OCI-LY7 (cell line): ENCODE measurements around the gene HSPB2. TPM values are rescaled to one million over a fixed set of nuclear protein-coding genes. Genes with fewer than 3 reads are reported as not detected.

ENCODE experiments used
- BruUV-seq: library from RNA; stranded (reverse); fragments of 400-500 nt; replicated peaks from 2 replicates; lab custom pipeline; 2021; lab: Mats Ljungman, UMichigan
- CTCF ChIA-PET: fragments of 300-600 bp; sonication (Branson Sonifier 250); formaldehyde crosslinking; loops from one replicate; lab custom pipeline; 2022; ENCODE audit warnings: antibody characterized with exemption; ENCODE audit not compliant: unreplicated experiment; lab: Charles Lee
- POLR2A ChIA-PET: fragments of 300-600 bp; sonication (Branson Sonifier 250); formaldehyde crosslinking; loops from one replicate; lab custom pipeline; 2022; ENCODE audit warnings: antibody characterized with exemption; lab: Charles Lee
- DNase-seq: peaks from one replicate; pipeline ENCODE4 v3.0.0-alpha.2; 2015; ENCODE audit warnings: low spot score
- H2AFZ ChIP-seq: fragments of 200-600 bp; sonication (generic), shearing (Covaris generic); 2 replicates; pipeline ENCODE4 v1.6.1; 2014; ENCODE audit warnings: mild to moderate bottlenecking, antibody characterized with exemption, low read length, moderate library complexity
- H3K27ac ChIP-seq: fragments of 200-600 bp; sonication (generic); 2 replicates; pipeline ENCODE4 v1.5.1; 2014; ENCODE audit warnings: mixed run types, low read depth, mild to moderate bottlenecking, moderate library complexity, low read length, inconsistent platforms; ENCODE audit not compliant: poor library complexity, severe bottlenecking
- H3K36me3 ChIP-seq: fragments of 200-600 bp; sonication (generic); 2 replicates; pipeline ENCODE4 v1.6.1; 2014; ENCODE audit warnings: mild to moderate bottlenecking, antibody characterized with exemption, low read length, moderate library complexity, mixed read lengths; ENCODE audit not compliant: insufficient read depth
- H3K4me1 ChIP-seq: fragments of 200-600 bp; sonication (generic); 2 replicates; pipeline ENCODE4 v1.5.1; 2014; ENCODE audit warnings: mild to moderate bottlenecking, low read length; ENCODE audit not compliant: insufficient read depth, poor library complexity, severe bottlenecking
- H3K4me2 ChIP-seq: fragments of 200-600 bp; sonication (generic); 2 replicates; pipeline ENCODE4 v1.6.1; 2014; ENCODE audit warnings: mild to moderate bottlenecking, low read length
- H3K4me3 ChIP-seq: fragments of 200-600 bp; sonication (generic); 2 replicates; pipeline ENCODE4 v1.5.1; 2014; ENCODE audit warnings: mild to moderate bottlenecking, low read depth, low read length; ENCODE audit not compliant: poor library complexity, severe bottlenecking
- H3K79me2 ChIP-seq: fragments of 200-600 bp; sonication (generic); 2 replicates; pipeline ENCODE4 v1.6.1; 2016; ENCODE audit warnings: low read depth, mild to moderate bottlenecking, low read length, moderate library complexity, mixed read lengths; ENCODE audit not compliant: insufficient read depth
- H3K9me2 ChIP-seq: fragments of 200-600 bp; sonication (generic); 2 replicates; pipeline ENCODE4 v1.6.1; 2016; ENCODE audit warnings: mild to moderate bottlenecking, low read length, mixed read lengths; ENCODE audit not compliant: insufficient read depth
- H3K9me3 ChIP-seq: fragments of 200-600 bp; sonication (generic); 2 replicates; pipeline ENCODE4 v1.6.1; 2014; ENCODE audit warnings: mild to moderate bottlenecking, mixed run types, low read length, mixed read lengths
- H4K20me1 ChIP-seq: fragments of 200-600 bp; sonication (generic); 2 replicates; pipeline ENCODE4 v1.6.1; 2014; ENCODE audit warnings: mild to moderate bottlenecking, antibody characterized with exemption, low read length, moderate library complexity, mixed read lengths; ENCODE audit not compliant: insufficient read depth
- EZH2phosphoT487 ChIP-seq: fragments of 200-600 bp; sonication (generic); IDR thresholded peaks from 2 replicates; pipeline ENCODE4 v1.6.1; 2018; ENCODE audit warnings: low read depth, borderline replicate concordance, mild to moderate bottlenecking, mixed run types, antibody characterized with exemption, low read length, moderate library complexity, mixed read lengths
- intact Hi-C: fragments of 100-400 bp; cut with micrococcal nuclease; formaldehyde crosslinking; loops from one replicate; pipeline ENCODE4 v1.10.0; 2022; ENCODE audit not compliant: unreplicated experiment
- total RNA-seq, 2 experiments: library from RNA; depleted of rRNA in 1 of 2; stranded (reverse); fragments of >200 nt in 1 of 2; shearing (Covaris generic) in 1 of 2; gene quantifications; 2 replicates each; pipeline ENCODE4 v1.2.3, GENCODE V29; 2014 to 2022
- TF ChIP-seq, protein P1 (sequence below): fragments of 200-600 bp; sonication (generic); conservative IDR thresholded peaks from 2 replicates; pipeline ENCODE4 v1.5.1; 2014; ENCODE audit warnings: mild to moderate bottlenecking, antibody characterized with exemption, low read length, moderate library complexity, mixed read lengths

HSPB2 gene
- total RNA-seq, 2 experiments from 2014 or later, result not detected

DNA sequence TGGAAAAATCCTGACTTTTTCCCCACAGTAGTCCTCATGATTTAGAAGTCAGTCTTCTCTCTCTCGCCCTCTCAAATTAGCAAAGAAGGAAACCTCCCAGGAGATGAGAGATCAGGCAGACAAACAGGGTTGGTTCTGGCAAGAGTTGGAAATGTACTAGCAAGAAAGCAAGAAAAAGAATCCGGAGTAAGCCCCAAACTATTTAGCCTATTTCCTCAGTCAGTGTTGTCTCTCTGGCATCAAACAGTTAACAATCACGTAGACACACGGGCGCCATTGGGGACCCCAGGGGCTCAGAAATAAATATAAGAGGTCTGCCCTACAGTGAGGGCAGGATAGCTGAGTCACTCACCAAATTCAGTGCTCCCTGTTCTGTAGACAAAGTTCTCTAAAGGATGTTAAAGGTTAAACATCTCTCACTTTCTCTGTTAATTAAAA, 10.8 kb downstream of the HSPB2 start:
- no peaks in the 10 kb centered on the region for H3K36me3 ChIP-seq
- H3K4me1 ChIP-seq, result peaks cover 14% of the 10 kb centered on the region
- no peaks in the 10 kb centered on the region for H4K20me1 ChIP-seq
- TF ChIP-seq, protein P1, sequence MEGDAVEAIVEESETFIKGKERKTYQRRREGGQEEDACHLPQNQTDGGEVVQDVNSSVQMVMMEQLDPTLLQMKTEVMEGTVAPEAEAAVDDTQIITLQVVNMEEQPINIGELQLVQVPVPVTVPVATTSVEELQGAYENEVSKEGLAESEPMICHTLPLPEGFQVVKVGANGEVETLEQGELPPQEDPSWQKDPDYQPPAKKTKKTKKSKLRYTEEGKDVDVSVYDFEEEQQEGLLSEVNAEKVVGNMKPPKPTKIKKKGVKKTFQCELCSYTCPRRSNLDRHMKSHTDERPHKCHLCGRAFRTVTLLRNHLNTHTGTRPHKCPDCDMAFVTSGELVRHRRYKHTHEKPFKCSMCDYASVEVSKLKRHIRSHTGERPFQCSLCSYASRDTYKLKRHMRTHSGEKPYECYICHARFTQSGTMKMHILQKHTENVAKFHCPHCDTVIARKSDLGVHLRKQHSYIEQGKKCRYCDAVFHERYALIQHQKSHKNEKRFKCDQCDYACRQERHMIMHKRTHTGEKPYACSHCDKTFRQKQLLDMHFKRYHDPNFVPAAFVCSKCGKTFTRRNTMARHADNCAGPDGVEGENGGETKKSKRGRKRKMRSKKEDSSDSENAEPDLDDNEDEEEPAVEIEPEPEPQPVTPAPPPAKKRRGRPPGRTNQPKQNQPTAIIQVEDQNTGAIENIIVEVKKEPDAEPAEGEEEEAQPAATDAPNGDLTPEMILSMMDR, result no peak
- no peak for TF ChIP-seq EZH2phosphoT487
- H3K4me2 ChIP-seq, result no peak overlapping the region
- H2AFZ ChIP-seq, result peak overlapping the region; percentile 61; the same call in 1 of the 2 replicates
- DNase-seq, result no peak
- no peak overlapping the region for H3K4me3 ChIP-seq
- H3K9me3 ChIP-seq, result no peaks in the 10 kb centered on the region
- ChIA-PET POLR2A (no interaction called here), CTCF (no interaction called here)
- H3K79me2 ChIP-seq, result no peaks in the 10 kb centered on the region
- intact Hi-C loops, result no loop called here
- BruUV-seq, result no TSS peak
- H3K27ac ChIP-seq, result no peak overlapping the region
- no peaks in the 10 kb centered on the region for H3K9me2 ChIP-seq

DNA sequence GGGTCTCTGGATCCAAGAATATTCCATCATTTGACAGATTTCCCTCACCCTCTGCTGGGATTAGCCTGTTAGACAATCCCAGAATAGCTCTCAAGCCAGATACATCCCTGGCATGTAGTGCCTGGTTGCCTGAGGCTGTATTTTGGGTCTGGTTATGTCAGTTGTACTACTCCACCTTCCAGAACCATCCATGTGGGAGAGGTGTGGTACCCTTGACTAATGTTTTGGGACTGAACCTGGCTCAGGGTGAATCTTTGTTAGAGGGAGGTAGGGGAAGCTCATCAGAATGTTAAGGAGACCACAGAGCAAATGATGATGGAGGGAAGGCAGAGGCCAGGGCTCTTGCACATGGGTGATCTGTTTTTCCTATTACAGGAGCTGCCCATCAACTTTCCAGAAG, 11.4 kb downstream of the HSPB2 start:
- ChIA-PET CTCF (no interaction called here), POLR2A (interaction anchor here (1.1 to 3.6 kb wide), 3 partner anchors 13 to 163 kb away, joined by 3 to 54 read pairs (median 4); partner anchors contain the start of gene DIXDC1)
- Histone ChIP-seq H3K36me3 (no peaks in the 10 kb centered on the region), H3K4me3 (no peak overlapping the region), H3K9me2 (no peaks in the 10 kb centered on the region), H2AFZ (0 out of 2 replicates have a peak overlapping the region, but pooled peaks have one; percentile 61), H4K20me1 (no peaks in the 10 kb centered on the region), H3K79me2 (no peaks in the 10 kb centered on the region), H3K27ac (no peak overlapping the region), H3K4me2 (no peak overlapping the region), H3K4me1 (peaks cover 14% of the 10 kb centered on the region), H3K9me3 (no peaks in the 10 kb centered on the region)
- intact Hi-C loops, result no loop called here
- TF ChIP-seq, protein P1, result no peak
- no peak for TF ChIP-seq EZH2phosphoT487
- no peak for DNase-seq
- no TSS peak for BruUV-seq

DNA sequence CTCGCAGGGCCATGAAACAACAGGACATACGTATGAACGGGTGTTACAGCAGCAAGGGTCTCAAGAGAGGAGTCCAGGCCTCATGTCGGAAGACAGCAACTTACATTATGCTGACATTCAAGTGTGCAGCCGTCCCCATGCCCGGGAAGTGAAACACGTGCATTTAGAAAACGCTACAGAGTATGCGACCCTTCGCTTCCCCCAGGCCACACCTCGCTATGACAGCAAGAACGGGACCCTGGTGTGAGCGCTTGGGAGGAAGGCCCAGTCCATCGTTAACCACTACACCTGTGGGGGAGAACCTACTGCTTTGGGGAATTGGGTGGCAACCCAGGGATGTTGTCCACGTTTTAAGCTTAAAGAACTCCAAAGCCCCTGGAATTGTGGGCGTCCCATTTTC, 13.4 kb downstream of the HSPB2 start:
- H4K20me1 ChIP-seq, result no peaks in the 10 kb centered on the region
- ChIA-PET POLR2A (interaction anchor here (0.6 to 3.6 kb wide), 18 partner anchors 8 to 322 kb away, joined by 3 to 54 read pairs (median 6); partner anchors contain the start of genes ALG9, C11orf52, CFAP68 and DIXDC1), CTCF (interaction anchor here (1.1 to 1.9 kb wide), 2 partner anchors 12 to 18 kb away, joined by 4 to 12 read pairs; partner anchors contain the start of gene DIXDC1)
- TF ChIP-seq, protein P1, result no peak
- TF ChIP-seq EZH2phosphoT487, result no peak
- BruUV-seq, result no TSS peak
- H3K9me2 ChIP-seq, result no peaks in the 10 kb centered on the region
- peak overlapping the region; percentile 90 for H2AFZ ChIP-seq
- intact Hi-C loops, result loop anchor here (1.0 to 5.0 kb wide), 4 partner anchors 47 to 324 kb away; partner anchors contain the start of genes CFAP68, DLAT, FDXACB1 and SIK2
- H3K4me2 ChIP-seq, result peak overlapping the region; percentile 96
- H3K79me2 ChIP-seq, result no peaks in the 10 kb centered on the region
- no peaks in the 10 kb centered on the region for H3K36me3 ChIP-seq
- H3K4me1 ChIP-seq, result peaks cover 14% of the 10 kb centered on the region
- no peaks in the 10 kb centered on the region for H3K9me3 ChIP-seq
- peak overlapping the region; percentile 79 for H3K27ac ChIP-seq
- no peak for DNase-seq
- H3K4me3 ChIP-seq, result peak overlapping the region; percentile 65
